Fibroblast of upper back skin (primary cell): ENCODE data around the gene PGD.
"Not testable (repeated sequence)": the region's sequence is repeated elsewhere in the genome, so short reads cannot be mapped to it uniquely, and the experiment has no call there.

Experiments used
- DNase-seq: peaks from one replicate; pipeline ENCODE4 v3.0.0-alpha.2; 2013

The PGD gene

GRCh38 chr1:10399444-10399941, 629 bp downstream of the PGD start:
- DNase-seq = peak; percentile 18

- no peak for DNase-seq
These were observed 1.1 kb downstream of the PGD start for GRCh38 chr1:10400013-10400412.

DNA sequence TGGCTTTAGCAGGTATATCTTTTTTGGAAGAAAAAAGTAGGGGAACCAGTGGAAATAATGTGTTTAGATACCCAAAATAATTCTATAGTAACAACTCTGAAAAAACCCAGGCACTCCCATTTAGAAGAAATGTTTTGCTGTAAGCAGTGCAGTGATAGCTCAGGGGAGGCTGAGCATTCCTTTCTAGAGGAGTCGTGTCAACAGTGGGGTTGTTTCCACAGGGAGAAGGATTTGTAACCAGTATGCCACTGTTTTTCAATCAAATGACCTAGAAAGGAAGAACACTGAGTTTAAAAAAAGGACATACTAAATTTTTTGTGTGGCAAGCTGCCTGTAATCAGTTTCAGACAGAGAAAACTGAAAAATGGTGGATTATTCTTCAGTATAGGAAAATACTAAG, 2.4 kb downstream of the PGD start:
- peak; percentile 54 for DNase-seq

GRCh38 chr1:10402729-10403274, 3.9 kb downstream of the PGD start:
- DNase-seq = no peak

GRCh38 chr1:10407201-10407600, 8.3 kb downstream of the PGD start:
- DNase-seq = no peak

GRCh38 chr1:10415211-10415930, 16.5 kb downstream of the PGD start:
- DNase-seq = peak; percentile 76

- not testable (repeated sequence) for DNase-seq
These were observed 17.1 kb downstream of the PGD start for GRCh38 chr1:10415967-10416366.

GRCh38 chr1:10418741-10419140, 19.9 kb downstream of the PGD start:
- DNase-seq = not testable (repeated sequence)

GRCh38 chr1:10419351-10419750, 20.5 kb downstream of the PGD start:
- DNase-seq = no peak

- no peak for DNase-seq
These were observed 22.8 kb downstream of the PGD start for GRCh38 chr1:10421637-10422036.

- DNase-seq = peak; percentile 28
These were observed 25.2 kb downstream of the PGD start for GRCh38 chr1:10424034-10424433.

GRCh38 chr1:10424651-10425050, 25.8 kb downstream of the PGD start:
- DNase-seq = no peak

DNA sequence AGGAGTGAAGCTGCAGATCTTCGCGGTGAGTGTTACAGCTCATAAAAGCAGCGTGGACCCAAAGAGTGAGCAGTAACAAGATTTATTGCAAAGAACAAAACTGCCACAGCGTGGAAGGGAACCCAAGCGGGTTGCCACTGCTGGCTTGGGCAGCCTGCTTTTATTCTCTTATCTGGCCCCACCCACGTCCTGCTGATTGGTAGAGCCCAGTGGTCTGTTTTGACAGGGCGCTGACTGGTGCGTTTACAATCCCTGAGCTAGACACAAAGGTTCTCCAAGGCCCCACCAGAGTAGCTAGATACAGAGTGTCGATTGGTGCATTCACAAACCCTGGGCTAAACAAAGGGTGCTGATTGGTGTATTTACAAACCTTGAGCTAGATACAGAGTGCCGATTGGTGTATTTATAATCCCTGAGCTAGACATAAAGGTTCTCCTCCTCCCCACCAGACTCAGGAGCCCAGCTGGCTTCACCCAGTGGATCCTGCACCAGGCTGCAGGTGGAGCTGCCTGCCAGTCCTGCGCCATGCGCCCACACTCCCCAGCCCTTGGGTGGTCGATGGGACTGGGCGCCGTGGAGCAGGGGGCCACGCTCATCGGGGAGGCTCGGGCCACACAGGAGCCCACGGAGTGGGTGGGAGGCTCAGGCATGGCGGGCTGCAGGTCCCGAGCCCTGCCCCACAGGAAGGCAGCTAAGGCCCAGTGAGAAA, 27.1 kb downstream of the PGD start:
- DNase-seq = peak; percentile 12

DNA sequence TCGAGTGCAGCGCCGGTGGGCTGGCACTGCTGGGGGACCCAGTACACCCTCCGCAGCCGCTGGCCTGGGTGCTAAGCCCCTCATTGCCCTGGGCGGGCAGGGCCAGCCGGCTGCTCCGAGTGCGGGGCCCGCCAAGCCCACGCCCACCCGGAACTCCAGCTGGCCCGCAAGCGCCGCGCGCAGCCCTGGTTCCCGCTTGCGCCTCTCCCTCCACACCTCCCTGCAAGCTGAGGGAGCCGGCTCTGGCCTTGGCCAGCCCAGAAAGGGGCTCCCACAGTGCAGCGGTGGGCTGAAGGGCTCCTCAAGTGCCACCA, 27.6 kb downstream of the PGD start:
- not testable (repeated sequence) for DNase-seq

DNA sequence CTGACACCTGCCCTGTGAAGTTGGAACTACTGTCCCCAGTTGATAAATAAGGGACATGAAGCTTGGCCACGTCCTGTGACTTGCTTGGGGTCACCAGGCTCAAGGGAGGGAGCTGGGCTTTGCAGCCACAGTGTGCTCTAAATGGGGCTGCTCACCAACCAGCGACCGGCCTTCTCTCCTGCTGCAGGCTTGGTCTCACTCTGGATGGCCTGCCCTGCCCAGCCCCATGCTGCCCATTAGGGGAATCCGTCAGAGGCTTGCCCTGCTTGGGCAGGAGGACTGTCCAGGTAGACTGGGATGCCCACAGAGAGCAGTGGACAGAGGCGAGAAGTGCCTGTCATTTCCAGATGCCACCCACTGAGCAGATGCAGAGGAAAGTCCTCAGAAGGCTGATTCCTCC, 30.1 kb downstream of the PGD start:
- DNase-seq = no peak

DNA sequence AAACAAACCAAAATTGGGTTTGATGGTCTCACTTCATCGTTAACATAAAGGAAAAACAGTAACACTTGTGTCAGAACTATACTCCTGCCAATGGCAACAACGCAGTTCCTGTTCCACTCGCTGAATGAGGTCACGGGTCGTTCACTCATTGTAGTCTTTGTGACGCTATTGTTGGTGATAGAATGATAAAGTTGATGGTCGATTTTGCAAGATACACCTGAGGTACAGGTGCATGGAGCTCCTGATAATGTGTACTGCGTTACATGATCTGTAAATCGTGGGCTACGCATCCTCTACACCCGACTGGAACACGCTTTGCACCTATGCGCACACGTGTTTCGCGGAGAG, 31.0 kb downstream of the PGD start:
- no peak for DNase-seq

GRCh38 chr1:10430216-10431069, 31.6 kb downstream of the PGD start, which contains the start of gene CENPS:
CENPS (plus strand) TSS chr1:10430433; CDS start chr1:10430518, 85 bp downstream.
- DNase-seq = peak; percentile 80

- DNase-seq = peak; percentile 16
These were observed 32.3 kb downstream of the PGD start for GRCh38 chr1:10431070-10431730.

GRCh38 chr1:10432910-10433700, 34.2 kb downstream of the PGD start:
- no peak for DNase-seq

- no peak for DNase-seq
These were observed 34.9 kb downstream of the PGD start for GRCh38 chr1:10433790-10434189.

GRCh38 chr1:10434590-10434989, 35.7 kb downstream of the PGD start:
- no peak for DNase-seq

GRCh38 chr1:10437052-10437451, 38.2 kb downstream of the PGD start:
- DNase-seq = no peak
